SK-N-SH treated with all-trans-retinoic acid at 6 μM for 48 hours (cell line): Measurements from ENCODE around the gene TLR4.

Experiments used
- ATAC-seq: fragments of 200-7000 bp; cut with Tn5 transposase; 3 replicates; pipeline ENCODE4 v1.9.1; 2020; ENCODE audit warnings: mild to moderate bottlenecking, moderate library complexity
- ARNTL ChIP-seq: fragments of 450-650 bp; formaldehyde crosslinking; IDR thresholded peaks from 2 replicates; pipeline ENCODE4 v1.5.0; 2020; ENCODE audit warnings: low read depth, mild to moderate bottlenecking, moderate library complexity, borderline replicate concordance
- BACH2 ChIP-seq: fragments of 250-450 bp; sonication (Bioruptor Pico); IDR thresholded peaks from 2 replicates; pipeline ENCODE4 v1.9.0; 2021; ENCODE audit warnings: mild to moderate bottlenecking, borderline replicate concordance
- CSDC2 ChIP-seq: fragments of 250-450 bp; sonication (Bioruptor Pico); IDR thresholded peaks from 2 replicates; pipeline ENCODE4 v1.5.0; 2020; ENCODE audit warnings: mild to moderate bottlenecking, moderate library complexity
- ESRRG ChIP-seq: fragments of 250-450 bp; sonication (Bioruptor Pico); IDR thresholded peaks from 2 replicates; pipeline ENCODE4 v1.6.1; 2021; ENCODE audit warnings: mild to moderate bottlenecking
- GLIS3 ChIP-seq: fragments of 250-450 bp; sonication (Bioruptor Pico); IDR thresholded peaks from 2 replicates; pipeline ENCODE4 v1.5.0; 2020; ENCODE audit warnings: mild to moderate bottlenecking, moderate library complexity
- ISL1 ChIP-seq: fragments of 250-450 bp; sonication (Bioruptor Pico); IDR thresholded peaks from 2 replicates; pipeline ENCODE4 v2.1.2; 2022; ENCODE audit warnings: mild to moderate bottlenecking, moderate library complexity
- OSR1 ChIP-seq: fragments of 250-450 bp; sonication (Bioruptor Pico); IDR thresholded peaks from 2 replicates; pipeline ENCODE4 v1.8.0; 2022; ENCODE audit warnings: moderate library complexity, mild to moderate bottlenecking, inconsistent platforms
- PATZ1 ChIP-seq: fragments of 250-450 bp; sonication (Bioruptor Pico); IDR thresholded peaks from 2 replicates; pipeline ENCODE4 v1.8.0; 2020; ENCODE audit warnings: mild to moderate bottlenecking, moderate library complexity, borderline replicate concordance
- POU6F1 ChIP-seq: fragments of 250-450 bp; sonication (Bioruptor Pico); IDR thresholded peaks from 2 replicates; pipeline ENCODE4 v1.8.0; 2021; ENCODE audit warnings: low read depth, mild to moderate bottlenecking, moderate library complexity, borderline replicate concordance
- PPARA ChIP-seq: fragments of 250-450 bp; sonication (Bioruptor Pico); IDR thresholded peaks from 2 replicates; pipeline ENCODE4 v1.5.0; 2020; ENCODE audit warnings: mild to moderate bottlenecking, borderline replicate concordance
- RARB ChIP-seq: fragments of 250-450 bp; sonication (Bioruptor Pico); IDR thresholded peaks from 2 replicates; pipeline ENCODE4 v1.8.0; 2021; ENCODE audit warnings: mild to moderate bottlenecking, moderate library complexity
- SNAI2 ChIP-seq: fragments of 250-450 bp; sonication (Bioruptor Pico); IDR thresholded peaks from 2 replicates; pipeline ENCODE4 v1.5.0; 2020; ENCODE audit warnings: mild to moderate bottlenecking, moderate library complexity
- TOX ChIP-seq: fragments of 250-450 bp; sonication (Bioruptor Pico); IDR thresholded peaks from 2 replicates; pipeline ENCODE4 v1.8.0; 2021; ENCODE audit warnings: mild to moderate bottlenecking, moderate library complexity, borderline replicate concordance
- TSHZ2 ChIP-seq: fragments of 250-450 bp; sonication (Bioruptor Pico); IDR thresholded peaks from 2 replicates; pipeline ENCODE4 v1.5.0; 2020; ENCODE audit warnings: mild to moderate bottlenecking, moderate library complexity
- ZC3H10 ChIP-seq: fragments of 250-450 bp; sonication (Bioruptor Pico); IDR thresholded peaks from 2 replicates; pipeline ENCODE4 v1.5.1; 2021; ENCODE audit warnings: mild to moderate bottlenecking, moderate library complexity
- ZFP3 ChIP-seq: fragments of 250-450 bp; sonication (Bioruptor Pico); IDR thresholded peaks from 2 replicates; pipeline ENCODE4 v1.5.0; 2020; ENCODE audit warnings: mild to moderate bottlenecking, moderate library complexity
- ZFP30 ChIP-seq: fragments of 450-650 bp; formaldehyde crosslinking; IDR thresholded peaks from 2 replicates; pipeline ENCODE4 v1.5.0; 2022; ENCODE audit warnings: mild to moderate bottlenecking, moderate library complexity
- ZNF565 ChIP-seq: fragments of 450-650 bp; formaldehyde crosslinking; conservative IDR thresholded peaks from 2 replicates; pipeline ENCODE4 v1.5.0; 2020; ENCODE audit warnings: low read depth, mild to moderate bottlenecking, moderate library complexity
- ZNF70 ChIP-seq: fragments of 450-650 bp; formaldehyde crosslinking; IDR thresholded peaks from 2 replicates; pipeline ENCODE4 v1.5.0; 2020; ENCODE audit warnings: mild to moderate bottlenecking, moderate library complexity
- ZNF8 ChIP-seq: fragments of 450-650 bp; formaldehyde crosslinking; IDR thresholded peaks from 2 replicates; pipeline ENCODE4 v1.5.0; 2020; ENCODE audit warnings: mild to moderate bottlenecking, moderate library complexity
- TF ChIP-seq, protein P1 (sequence below): fragments of 250-450 bp; sonication (Bioruptor Pico); IDR thresholded peaks from 2 replicates; pipeline ENCODE4 v1.5.1; 2021; ENCODE audit warnings: mild to moderate bottlenecking, moderate library complexity

Gene TLR4

GRCh38 chr9:117707561-117707960, 3.4 kb downstream of the TLR4 start:
- TF ChIP-seq TOX (CRISPR knock-in tag): no peak
- TF ChIP-seq POU6F1: no peak
- no peak for TF ChIP-seq SNAI2
- TF ChIP-seq ZNF70: no peak
- no peak for TF ChIP-seq ESRRG (CRISPR knock-in tag)
- TF ChIP-seq ZNF8 (CRISPR knock-in tag): no peak
- no peak for TF ChIP-seq TSHZ2 (CRISPR knock-in tag)
- no peak for TF ChIP-seq PATZ1 (CRISPR knock-in tag)
- no peak for TF ChIP-seq ZC3H10
- TF ChIP-seq RARB (CRISPR knock-in tag): no peak
- TF ChIP-seq, protein P1, sequence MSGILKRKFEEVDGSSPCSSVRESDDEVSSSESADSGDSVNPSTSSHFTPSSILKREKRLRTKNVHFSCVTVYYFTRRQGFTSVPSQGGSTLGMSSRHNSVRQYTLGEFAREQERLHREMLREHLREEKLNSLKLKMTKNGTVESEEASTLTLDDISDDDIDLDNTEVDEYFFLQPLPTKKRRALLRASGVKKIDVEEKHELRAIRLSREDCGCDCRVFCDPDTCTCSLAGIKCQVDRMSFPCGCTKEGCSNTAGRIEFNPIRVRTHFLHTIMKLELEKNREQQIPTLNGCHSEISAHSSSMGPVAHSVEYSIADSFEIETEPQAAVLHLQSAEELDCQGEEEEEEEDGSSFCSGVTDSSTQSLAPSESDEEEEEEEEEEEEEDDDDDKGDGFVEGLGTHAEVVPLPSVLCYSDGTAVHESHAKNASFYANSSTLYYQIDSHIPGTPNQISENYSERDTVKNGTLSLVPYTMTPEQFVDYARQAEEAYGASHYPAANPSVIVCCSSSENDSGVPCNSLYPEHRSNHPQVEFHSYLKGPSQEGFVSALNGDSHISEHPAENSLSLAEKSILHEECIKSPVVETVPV (CRISPR knock-in tag): no peak
- no peak for TF ChIP-seq GLIS3 (CRISPR knock-in tag)
- no peak for TF ChIP-seq ZFP30 (CRISPR knock-in tag)
- TF ChIP-seq ARNTL (CRISPR knock-in tag): no peak
- no peak for TF ChIP-seq ISL1
- TF ChIP-seq PPARA (CRISPR knock-in tag): no peak
- TF ChIP-seq ZNF565 (CRISPR knock-in tag): no peak
- no peak for TF ChIP-seq OSR1 (CRISPR knock-in tag)
- no peak for TF ChIP-seq BACH2 (CRISPR knock-in tag)
- TF ChIP-seq ZFP3 (CRISPR knock-in tag): no peak
- no peak for ATAC-seq

GRCh38 chr9:117709936-117710335, 5.7 kb downstream of the TLR4 start:
- TF ChIP-seq PATZ1 (CRISPR knock-in tag) (no peak), PPARA (CRISPR knock-in tag) (no peak), GLIS3 (CRISPR knock-in tag) (no peak), POU6F1 (no peak), CSDC2 (CRISPR knock-in tag) (no peak), ZC3H10 (no peak), ZNF70 (no peak), TOX (CRISPR knock-in tag) (no peak), BACH2 (CRISPR knock-in tag) (no peak), ARNTL (CRISPR knock-in tag) (no peak), TSHZ2 (CRISPR knock-in tag) (no peak)
- TF ChIP-seq, all 23 proteins: peak for 0
- ATAC-seq: no peak
